ENCODE results near the gene GRB10.

GRB10 gene

DNA sequence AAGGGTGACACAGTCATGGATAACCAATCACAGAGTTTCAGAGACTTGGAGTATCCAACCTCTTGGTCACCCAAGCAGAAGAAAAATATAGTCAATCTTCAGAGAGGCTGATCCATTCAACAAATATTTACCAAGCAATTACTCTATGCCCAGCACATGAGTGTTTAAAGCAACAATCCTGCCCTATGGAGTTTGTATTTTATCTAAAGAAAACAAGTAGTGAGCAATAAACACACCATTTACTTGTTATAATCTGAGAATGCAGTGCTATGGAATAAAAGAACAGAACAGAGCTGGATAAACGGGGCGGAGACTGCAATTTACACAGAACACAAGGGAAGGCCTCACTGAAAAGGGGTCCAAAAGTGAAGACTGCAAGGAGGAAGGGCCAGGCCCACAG, 63.8 kb downstream of the GRB10 start:
- no peaks in the 10 kb centered on the region for H3K27me3 ChIP-seq (ENCODE audit: control insufficient read depth, insufficient read depth, low read length)
- peaks cover 16% of the 10 kb centered on the region for H3K4me1 ChIP-seq (ENCODE audit: control insufficient read depth, insufficient read depth, low read length)
- H3K36me3 ChIP-seq (ENCODE audit: control insufficient read depth, insufficient read depth, low read length): no peaks in the 10 kb centered on the region
- no peaks in the 10 kb centered on the region for H3K9me3 ChIP-seq (ENCODE audit: control insufficient read depth, insufficient read depth, low read depth, low read length)
- no peak overlapping the region for H3K9ac ChIP-seq (ENCODE audit: low read length)
- no peak overlapping the region for H3K27ac ChIP-seq (ENCODE audit: low read depth, low read length)
- no peak overlapping the region for H3K4me3 ChIP-seq (ENCODE audit: low read depth, low read length)

- Histone ChIP-seq H3K9me3 (ENCODE audit: control insufficient read depth, insufficient read depth, low read depth, low read length) (no peaks in the 10 kb centered on the region), H3K27ac (ENCODE audit: low read depth, low read length) (no peak overlapping the region), H3K9ac (ENCODE audit: low read length) (no peak overlapping the region), H3K27me3 (ENCODE audit: control insufficient read depth, insufficient read depth, low read length) (no peaks in the 10 kb centered on the region), H3K4me3 (ENCODE audit: low read depth, low read length) (no peak overlapping the region), H3K4me1 (ENCODE audit: control insufficient read depth, insufficient read depth, low read length) (peaks cover 16% of the 10 kb centered on the region), H3K36me3 (ENCODE audit: control insufficient read depth, insufficient read depth, low read length) (no peaks in the 10 kb centered on the region)
Observed at GRCh38 chr7:50718311-50718710, 64.4 kb downstream of the GRB10 start.

DNA sequence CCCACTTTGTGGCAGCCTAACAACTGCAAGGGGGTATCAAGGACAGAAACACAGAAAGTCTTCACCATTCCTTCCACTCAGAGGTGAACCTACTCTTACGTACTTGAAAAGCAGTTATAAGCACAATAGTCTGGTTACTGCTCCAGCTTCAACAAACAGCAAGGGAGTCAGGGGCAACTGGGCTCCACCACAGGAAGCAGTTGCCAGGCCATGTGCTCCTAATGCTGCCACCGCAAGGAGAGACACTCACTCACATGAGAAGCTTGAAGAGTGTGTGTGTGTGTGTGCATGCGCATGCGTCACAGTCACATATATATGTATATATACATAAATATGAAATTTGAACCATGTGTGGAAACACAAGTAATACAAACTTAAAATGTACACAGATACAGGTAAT, 65.5 kb downstream of the GRB10 start:
- Histone ChIP-seq H3K9ac (ENCODE audit: low read length) (no peak overlapping the region), H3K27me3 (ENCODE audit: control insufficient read depth, insufficient read depth, low read length) (no peaks in the 10 kb centered on the region), H3K4me3 (ENCODE audit: low read depth, low read length) (no peak overlapping the region), H3K9me3 (ENCODE audit: control insufficient read depth, insufficient read depth, low read depth, low read length) (no peaks in the 10 kb centered on the region), H3K36me3 (ENCODE audit: control insufficient read depth, insufficient read depth, low read length) (no peaks in the 10 kb centered on the region), H3K4me1 (ENCODE audit: control insufficient read depth, insufficient read depth, low read length) (peaks cover 16% of the 10 kb centered on the region), H3K27ac (ENCODE audit: low read depth, low read length) (no peak overlapping the region)

GRCh38 chr7:50714857-50715256, 67.8 kb downstream of the GRB10 start:
- peaks cover 1% of the 10 kb centered on the region; the same call in 1 of the 2 replicates for H3K4me1 ChIP-seq (ENCODE audit: control insufficient read depth, insufficient read depth, low read length)
- no peaks in the 10 kb centered on the region for H3K9me3 ChIP-seq (ENCODE audit: control insufficient read depth, insufficient read depth, low read depth, low read length)
- no peak overlapping the region for H3K27ac ChIP-seq (ENCODE audit: low read depth, low read length)
- no peak overlapping the region for H3K9ac ChIP-seq (ENCODE audit: low read length)
- H3K36me3 ChIP-seq (ENCODE audit: control insufficient read depth, insufficient read depth, low read length): 0 out of 2 replicates have a peak, but pooled peaks cover 3% of the 10 kb centered on the region
- H3K27me3 ChIP-seq (ENCODE audit: control insufficient read depth, insufficient read depth, low read length): no peaks in the 10 kb centered on the region
- H3K4me3 ChIP-seq (ENCODE audit: low read depth, low read length): no peak overlapping the region

- H3K27ac ChIP-seq (ENCODE audit: low read depth, low read length): no peak overlapping the region
- no peak overlapping the region for H3K4me3 ChIP-seq (ENCODE audit: low read depth, low read length)
- H3K4me1 ChIP-seq (ENCODE audit: control insufficient read depth, insufficient read depth, low read length): no peaks in the 10 kb centered on the region; the same call in 1 of the 2 replicates
- H3K9ac ChIP-seq (ENCODE audit: low read length): no peak overlapping the region
- H3K27me3 ChIP-seq (ENCODE audit: control insufficient read depth, insufficient read depth, low read length): no peaks in the 10 kb centered on the region
- H3K36me3 ChIP-seq (ENCODE audit: control insufficient read depth, insufficient read depth, low read length): 0 out of 2 replicates have a peak, but pooled peaks cover 6% of the 10 kb centered on the region
- no peaks in the 10 kb centered on the region for H3K9me3 ChIP-seq (ENCODE audit: control insufficient read depth, insufficient read depth, low read depth, low read length)
Observed at GRCh38 chr7:50713123-50713965, 69.4 kb downstream of the GRB10 start.

- Histone ChIP-seq H3K4me1 (ENCODE audit: control insufficient read depth, insufficient read depth, low read length) (peaks cover 4% of the 10 kb centered on the region), H3K27me3 (ENCODE audit: control insufficient read depth, insufficient read depth, low read length) (no peaks in the 10 kb centered on the region), H3K36me3 (ENCODE audit: control insufficient read depth, insufficient read depth, low read length) (0 out of 2 replicates have a peak, but pooled peaks cover 6% of the 10 kb centered on the region), H3K9ac (ENCODE audit: low read length) (no peak overlapping the region), H3K9me3 (ENCODE audit: control insufficient read depth, insufficient read depth, low read depth, low read length) (no peaks in the 10 kb centered on the region), H3K27ac (ENCODE audit: low read depth, low read length) (no peak overlapping the region), H3K4me3 (ENCODE audit: low read depth, low read length) (no peak overlapping the region)
Observed at GRCh38 chr7:50712252-50713122, 70.2 kb downstream of the GRB10 start.

DNA sequence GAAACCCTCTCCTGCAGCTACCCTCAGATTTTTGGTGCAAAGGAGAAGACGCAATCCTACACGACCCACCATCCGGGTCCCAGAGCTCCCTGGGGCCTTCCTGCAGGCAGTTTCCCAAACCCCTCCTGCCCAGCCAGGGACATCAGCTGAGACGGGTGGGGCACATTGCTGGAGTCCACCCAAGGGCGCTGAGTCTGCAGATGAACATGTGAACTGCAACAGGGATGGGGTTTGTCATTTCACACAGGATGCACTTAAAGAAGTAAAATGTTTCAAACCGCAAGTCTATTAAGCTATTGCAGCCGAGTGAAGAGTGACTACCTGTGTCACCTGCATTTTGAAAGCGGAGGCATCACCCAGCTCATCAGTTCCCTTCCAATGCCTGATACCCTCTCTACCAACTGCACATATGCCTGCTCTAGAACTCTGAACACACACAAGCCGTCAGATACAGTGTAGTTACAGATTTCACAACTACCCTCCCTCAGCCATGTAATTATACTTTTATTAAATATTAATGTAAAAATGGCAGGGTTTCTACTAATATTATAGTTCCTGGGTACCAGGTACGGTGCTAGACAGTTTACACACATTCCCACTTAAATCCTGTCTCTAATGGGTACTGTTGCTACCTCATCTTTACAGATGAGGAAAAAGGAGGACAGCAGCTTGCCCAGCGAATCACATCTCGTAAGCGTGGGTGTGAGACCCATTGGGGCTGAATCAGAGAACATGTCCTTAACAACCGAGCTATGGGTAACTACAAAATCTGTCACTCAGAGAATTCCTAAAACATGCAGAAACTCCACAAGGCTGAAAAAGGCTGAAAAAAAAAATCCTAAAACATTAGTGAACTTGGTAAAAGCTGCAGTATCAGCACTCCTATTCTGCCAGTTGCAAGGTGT, 71.2 kb downstream of the GRB10 start:
- no peak overlapping the region for H3K27ac ChIP-seq (ENCODE audit: low read depth, low read length)
- H3K4me3 ChIP-seq (ENCODE audit: low read depth, low read length): no peak overlapping the region
- H3K9me3 ChIP-seq (ENCODE audit: control insufficient read depth, insufficient read depth, low read depth, low read length): no peaks in the 10 kb centered on the region
- 0 out of 2 replicates have a peak, but pooled peaks cover 6% of the 10 kb centered on the region for H3K36me3 ChIP-seq (ENCODE audit: control insufficient read depth, insufficient read depth, low read length)
- peaks cover 6% of the 10 kb centered on the region for H3K4me1 ChIP-seq (ENCODE audit: control insufficient read depth, insufficient read depth, low read length)
- H3K27me3 ChIP-seq (ENCODE audit: control insufficient read depth, insufficient read depth, low read length): no peaks in the 10 kb centered on the region
- H3K9ac ChIP-seq (ENCODE audit: low read length): no peak overlapping the region

- H3K27me3 ChIP-seq (ENCODE audit: control insufficient read depth, insufficient read depth, low read length): no peaks in the 10 kb centered on the region
- 0 out of 2 replicates have a peak, but pooled peaks cover 6% of the 10 kb centered on the region for H3K36me3 ChIP-seq (ENCODE audit: control insufficient read depth, insufficient read depth, low read length)
- no peaks in the 10 kb centered on the region for H3K9me3 ChIP-seq (ENCODE audit: control insufficient read depth, insufficient read depth, low read depth, low read length)
- H3K4me3 ChIP-seq (ENCODE audit: low read depth, low read length): no peak overlapping the region
- H3K9ac ChIP-seq (ENCODE audit: low read length): no peak overlapping the region
- H3K4me1 ChIP-seq (ENCODE audit: control insufficient read depth, insufficient read depth, low read length): peaks cover 8% of the 10 kb centered on the region
- H3K27ac ChIP-seq (ENCODE audit: low read depth, low read length): no peak overlapping the region
Observed at GRCh38 chr7:50710441-50711154, 72.1 kb downstream of the GRB10 start.

- Histone ChIP-seq H3K36me3 (ENCODE audit: control insufficient read depth, insufficient read depth, low read length) (0 out of 2 replicates have a peak, but pooled peaks cover 6% of the 10 kb centered on the region), H3K4me3 (ENCODE audit: low read depth, low read length) (no peak overlapping the region), H3K27me3 (ENCODE audit: control insufficient read depth, insufficient read depth, low read length) (no peaks in the 10 kb centered on the region), H3K27ac (ENCODE audit: low read depth, low read length) (no peak overlapping the region), H3K9ac (ENCODE audit: low read length) (no peak overlapping the region), H3K4me1 (ENCODE audit: control insufficient read depth, insufficient read depth, low read length) (peaks cover 19% of the 10 kb centered on the region), H3K9me3 (ENCODE audit: control insufficient read depth, insufficient read depth, low read depth, low read length) (no peaks in the 10 kb centered on the region)
Observed at GRCh38 chr7:50709151-50709550, 73.5 kb downstream of the GRB10 start.
